Bronchial epithelial cell (primary cell): Measurements from ENCODE around the gene PLCG1. TPM values are rescaled to one million over a fixed set of nuclear protein-coding genes. Genes with fewer than 3 reads are reported as not detected.
A peak's percentile ranks its signal among the peaks of the same experiment; 100 is the strongest.

Experiments used
- DNase-seq: peaks from one replicate; pipeline ENCODE4 v3.0.0-alpha.2; 2010; ENCODE audit warnings: low read depth
- FAIRE-seq: peaks from 2 replicates; lab custom pipeline; 2011; peaks lifted over from hg19 to GRCh38; lab: Jason Lieb, UNC
- H3K27me3 ChIP-seq: 2 replicates; pipeline ENCODE4 v1.5.1; 2011; ENCODE audit warnings: low read length; ENCODE audit not compliant: control insufficient read depth, insufficient read depth
- H3K36me3 ChIP-seq: 2 replicates; pipeline ENCODE4 v1.5.1; 2011; ENCODE audit warnings: low read length; ENCODE audit not compliant: control insufficient read depth, insufficient read depth
- H3K4me3 ChIP-seq: 2 replicates; pipeline ENCODE4 v1.5.1; 2011; ENCODE audit warnings: mild to moderate bottlenecking, low read depth, low read length, control low read depth
- total RNA-seq: library from RNA; depleted of rRNA; stranded (reverse); fragments of >200 nt; gene quantifications from 2 replicates; pipeline ENCODE4 v1.2.1, GENCODE V29; 2014
- TF ChIP-seq, protein P1 (sequence below): IDR thresholded peaks from 2 replicates; pipeline ENCODE4 v1.5.1; 2011; ENCODE audit warnings: mild to moderate bottlenecking, moderate library complexity, low read length, control low read depth, inconsistent platforms; ENCODE audit not compliant: insufficient read depth, severe bottlenecking

Gene PLCG1
- total RNA-seq, 1 donor from 2014 or later, result 20.8 TPM

DNA sequence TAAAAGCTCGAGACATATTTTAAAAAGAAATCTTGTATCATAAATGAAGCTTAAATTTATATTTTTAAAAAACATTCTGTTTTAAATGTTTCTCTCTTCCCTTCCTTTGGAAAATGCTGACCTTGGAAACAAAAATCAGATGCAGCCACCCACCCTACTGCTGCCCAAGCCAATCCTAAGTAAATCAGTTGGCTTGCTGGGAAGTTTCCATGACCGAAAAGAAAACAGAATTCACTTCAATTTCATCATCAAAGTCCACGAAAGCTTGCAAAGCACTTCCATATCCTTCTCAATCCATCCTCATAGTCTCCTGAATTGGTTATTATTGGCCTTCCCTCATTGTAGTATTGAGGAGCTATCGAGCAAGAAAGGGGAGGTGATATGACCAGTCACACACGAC, 80.1 kb downstream of the PLCG1 start:
- Histone ChIP-seq H3K36me3 (no peaks in the 10 kb centered on the region), H3K4me3 (no peak overlapping the region), H3K27me3 (no peaks in the 10 kb centered on the region)
- no peak for FAIRE-seq
- DNase-seq, result no peak
- TF ChIP-seq, protein P1, sequence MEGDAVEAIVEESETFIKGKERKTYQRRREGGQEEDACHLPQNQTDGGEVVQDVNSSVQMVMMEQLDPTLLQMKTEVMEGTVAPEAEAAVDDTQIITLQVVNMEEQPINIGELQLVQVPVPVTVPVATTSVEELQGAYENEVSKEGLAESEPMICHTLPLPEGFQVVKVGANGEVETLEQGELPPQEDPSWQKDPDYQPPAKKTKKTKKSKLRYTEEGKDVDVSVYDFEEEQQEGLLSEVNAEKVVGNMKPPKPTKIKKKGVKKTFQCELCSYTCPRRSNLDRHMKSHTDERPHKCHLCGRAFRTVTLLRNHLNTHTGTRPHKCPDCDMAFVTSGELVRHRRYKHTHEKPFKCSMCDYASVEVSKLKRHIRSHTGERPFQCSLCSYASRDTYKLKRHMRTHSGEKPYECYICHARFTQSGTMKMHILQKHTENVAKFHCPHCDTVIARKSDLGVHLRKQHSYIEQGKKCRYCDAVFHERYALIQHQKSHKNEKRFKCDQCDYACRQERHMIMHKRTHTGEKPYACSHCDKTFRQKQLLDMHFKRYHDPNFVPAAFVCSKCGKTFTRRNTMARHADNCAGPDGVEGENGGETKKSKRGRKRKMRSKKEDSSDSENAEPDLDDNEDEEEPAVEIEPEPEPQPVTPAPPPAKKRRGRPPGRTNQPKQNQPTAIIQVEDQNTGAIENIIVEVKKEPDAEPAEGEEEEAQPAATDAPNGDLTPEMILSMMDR, result no peak

GRCh38 chr20:41218466-41218865, 81.1 kb downstream of the PLCG1 start:
- Histone ChIP-seq H3K4me3 (no peak overlapping the region), H3K27me3 (no peaks in the 10 kb centered on the region), H3K36me3 (no peaks in the 10 kb centered on the region)
- TF ChIP-seq, protein P1, result no peak
- DNase-seq (peak; percentile 35), FAIRE-seq (no peak)

GRCh38 chr20:41219824-41220223, 82.5 kb downstream of the PLCG1 start:
- no peak for DNase-seq
- Histone ChIP-seq H3K4me3 (no peak overlapping the region), H3K36me3 (no peaks in the 10 kb centered on the region), H3K27me3 (no peaks in the 10 kb centered on the region)
- FAIRE-seq, result no peak
- TF ChIP-seq, protein P1, result no peak

GRCh38 chr20:41221614-41222218, 84.4 kb downstream of the PLCG1 start:
- TF ChIP-seq, protein P1, result no peak
- Histone ChIP-seq H3K27me3 (no peaks in the 10 kb centered on the region), H3K36me3 (no peaks in the 10 kb centered on the region), H3K4me3 (no peak overlapping the region)
- FAIRE-seq, result no peak
- no peak for DNase-seq

- Histone ChIP-seq H3K4me3 (no peak overlapping the region), H3K36me3 (no peaks in the 10 kb centered on the region), H3K27me3 (no peaks in the 10 kb centered on the region)
- DNase-seq (no peak), FAIRE-seq (no peak)
- TF ChIP-seq, protein P1, result no peak
Observed at GRCh38 chr20:41222296-41222695, 85.0 kb downstream of the PLCG1 start.

DNA sequence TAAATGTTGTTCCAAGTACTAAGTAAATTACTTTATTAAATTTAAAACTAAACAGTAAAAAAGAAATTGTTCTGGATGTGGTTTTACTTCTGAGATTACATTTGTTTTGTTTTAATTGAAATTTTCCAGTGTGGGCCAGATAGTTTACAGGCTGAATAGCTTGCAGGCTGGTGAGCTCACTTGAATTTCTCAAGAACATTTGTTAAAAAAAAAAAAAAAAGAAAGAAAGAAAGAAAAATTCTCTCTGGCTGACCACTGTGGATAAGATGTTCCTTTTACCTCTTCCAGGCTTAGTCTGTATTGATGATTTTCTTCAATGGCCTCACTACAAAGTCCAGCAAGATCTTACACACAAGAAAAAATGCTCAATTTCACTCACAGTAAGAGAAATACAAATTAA, 85.4 kb downstream of the PLCG1 start:
- DNase-seq, result no peak
- no peaks in the 10 kb centered on the region for H3K36me3 ChIP-seq
- no peak overlapping the region for H3K4me3 ChIP-seq
- no peaks in the 10 kb centered on the region for H3K27me3 ChIP-seq
- TF ChIP-seq, protein P1, result no peak
- FAIRE-seq, result no peak
